MM.1S (cell line): ENCODE data around the gene PACS2.

Experiments
- EZH2 ChIP-seq: fragments of 300-600 bp; sonication (generic); optimal IDR thresholded peaks from 2 replicates; pipeline ENCODE3; 2017; ENCODE audit warnings: low read depth, mild to moderate bottlenecking, antibody characterized with exemption, low read length, mixed read lengths
- TF ChIP-seq, protein P1 (sequence below): fragments of 300-600 bp; sonication (generic); IDR thresholded peaks from 2 replicates; pipeline ENCODE4 v1.5.1; 2016; ENCODE audit warnings: antibody characterized with exemption, low read length, mixed read lengths

DNA sequence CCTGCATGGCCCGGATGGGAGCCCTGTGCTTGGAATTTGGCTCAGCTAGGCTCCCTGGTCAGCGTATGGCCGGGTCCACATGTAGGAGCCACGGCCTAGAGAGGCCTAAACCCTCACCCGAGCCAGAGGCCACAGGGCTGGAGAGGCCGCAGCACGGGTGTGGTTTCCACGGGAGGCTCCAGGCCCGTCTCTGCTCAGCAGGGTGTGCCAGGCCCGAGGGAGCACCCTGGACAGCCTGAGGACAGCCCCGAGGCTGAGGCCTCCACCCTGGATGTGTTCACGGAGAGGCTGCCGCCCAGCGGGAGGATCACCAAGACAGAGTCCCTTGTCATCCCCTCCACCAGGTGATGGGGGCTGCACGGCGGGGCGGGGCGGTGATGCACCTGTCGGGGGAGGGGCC is 66.2 kb downstream of the PACS2 start:
- TF ChIP-seq, protein P1, sequence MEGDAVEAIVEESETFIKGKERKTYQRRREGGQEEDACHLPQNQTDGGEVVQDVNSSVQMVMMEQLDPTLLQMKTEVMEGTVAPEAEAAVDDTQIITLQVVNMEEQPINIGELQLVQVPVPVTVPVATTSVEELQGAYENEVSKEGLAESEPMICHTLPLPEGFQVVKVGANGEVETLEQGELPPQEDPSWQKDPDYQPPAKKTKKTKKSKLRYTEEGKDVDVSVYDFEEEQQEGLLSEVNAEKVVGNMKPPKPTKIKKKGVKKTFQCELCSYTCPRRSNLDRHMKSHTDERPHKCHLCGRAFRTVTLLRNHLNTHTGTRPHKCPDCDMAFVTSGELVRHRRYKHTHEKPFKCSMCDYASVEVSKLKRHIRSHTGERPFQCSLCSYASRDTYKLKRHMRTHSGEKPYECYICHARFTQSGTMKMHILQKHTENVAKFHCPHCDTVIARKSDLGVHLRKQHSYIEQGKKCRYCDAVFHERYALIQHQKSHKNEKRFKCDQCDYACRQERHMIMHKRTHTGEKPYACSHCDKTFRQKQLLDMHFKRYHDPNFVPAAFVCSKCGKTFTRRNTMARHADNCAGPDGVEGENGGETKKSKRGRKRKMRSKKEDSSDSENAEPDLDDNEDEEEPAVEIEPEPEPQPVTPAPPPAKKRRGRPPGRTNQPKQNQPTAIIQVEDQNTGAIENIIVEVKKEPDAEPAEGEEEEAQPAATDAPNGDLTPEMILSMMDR: no peak
- TF ChIP-seq EZH2: no peak
